ENCODE data around the gene ACSM6. TPM values are rescaled to one million over a fixed set of nuclear protein-coding genes. Genes with fewer than 3 reads are reported as not detected.

Gene ACSM6
- total RNA-seq (2022; extraction: Qiagen RNA extraction) = not detected in 5 replicates

GRCh38 chr10:95193944-95194343 is at the start of gene ACSM6:
TSS of gene ACSM6 (plus strand) at chr10:95194238. CDS start at chr10:95194486, 248 bp downstream.

Other genes starting within 250 kb of the ACSM6 start
- gene CYP2C8, start 124.7 kb upstream of the ACSM6 start, total RNA-seq (2022; extraction: Qiagen RNA extraction) = 0.08 TPM in 1 of 5 replicates, not detected in the others
- 200 to 216 TPM (median 210 TPM) in 5 replicates for gene PDLIM1, start 96.8 kb downstream of the ACSM6 start, total RNA-seq (2022; extraction: Qiagen RNA extraction)

All from A549 treated with Mapracorat at 1 μM for 4 hours (cell line).